Activated T-cell treated with anti-CD3 and anti-CD28 coated beads, Interleukin-2, amount 50 U/mL, for 4 hours (primary cell): ENCODE results near the gene ATP6V0A4. TPM values are rescaled to one million over a fixed set of nuclear protein-coding genes. Genes with fewer than 3 reads are reported as not detected.
A peak's percentile ranks its signal among the peaks of the same experiment; 100 is the strongest.
"Not testable (repeated sequence)": the region's sequence is repeated elsewhere in the genome, so short reads cannot be mapped to it uniquely, and the experiment has no call there.

Experiments used
- ATAC-seq, 2 donors: fragments of 200-7000 bp; cut with Tn5 transposase; one replicate each; pipeline ENCODE4 v1.10.0; 2021
- DNase-seq: peaks from one replicate; pipeline ENCODE4 v3.0.0-alpha.2; 2020
- H3K27me3 Mint-ChIP-seq: one replicate; pipeline ENCODE4 v1.8.0; 2021; ENCODE audit warnings: low read depth, mixed read lengths
- H3K36me3 Mint-ChIP-seq: one replicate; pipeline ENCODE4 v1.8.0; 2022; ENCODE audit warnings: mixed read lengths; ENCODE audit not compliant: insufficient read depth
- H3K4me1 Mint-ChIP-seq: one replicate; pipeline ENCODE4 v1.8.0; 2021; ENCODE audit warnings: low read depth, mixed read lengths
- H3K4me3 Mint-ChIP-seq: one replicate; pipeline ENCODE4 v1.8.0; 2021; ENCODE audit warnings: mild to moderate bottlenecking, moderate library complexity, mixed read lengths
- H3K9me3 Mint-ChIP-seq: one replicate; pipeline ENCODE4 v1.8.0; 2021; ENCODE audit warnings: mixed read lengths
- total RNA-seq, 3 donors: library from RNA; stranded (reverse); gene quantifications; one replicate each; pipeline ENCODE4 v1.2.1, GENCODE V29; 2021

ATP6V0A4 gene
- total RNA-seq, 3 donors from 2014 or later = not detected

DNA sequence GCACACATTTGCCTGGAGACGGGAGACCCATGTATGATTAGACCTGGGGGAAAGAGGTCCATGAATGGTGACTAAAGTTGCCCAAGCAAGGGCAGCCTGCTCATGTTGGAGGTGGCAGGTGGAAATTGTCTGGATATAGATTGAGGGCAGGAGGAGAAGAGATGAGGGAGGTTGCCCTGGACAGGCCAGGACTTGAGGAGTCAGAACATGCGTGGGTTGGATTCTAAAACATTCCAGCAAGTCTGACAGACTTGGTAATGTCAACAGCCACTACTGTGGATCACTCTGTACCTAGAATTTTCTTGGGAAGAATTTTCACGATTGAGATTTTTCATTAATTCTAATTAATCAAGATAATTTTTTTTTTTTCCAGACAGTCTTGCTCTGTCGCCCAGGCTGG lies 77.7 kb downstream of the ATP6V0A4 start:
- H3K27me3 Mint-ChIP-seq = peaks cover 6% of the 10 kb centered on the region
- peaks cover 8% of the 10 kb centered on the region for H3K4me1 Mint-ChIP-seq
- H3K4me3 Mint-ChIP-seq = no peak overlapping the region
- DNase-seq (no peak), ATAC-seq (no peak)
- no peaks in the 10 kb centered on the region for H3K9me3 Mint-ChIP-seq
- no peaks in the 10 kb centered on the region for H3K36me3 Mint-ChIP-seq

DNA sequence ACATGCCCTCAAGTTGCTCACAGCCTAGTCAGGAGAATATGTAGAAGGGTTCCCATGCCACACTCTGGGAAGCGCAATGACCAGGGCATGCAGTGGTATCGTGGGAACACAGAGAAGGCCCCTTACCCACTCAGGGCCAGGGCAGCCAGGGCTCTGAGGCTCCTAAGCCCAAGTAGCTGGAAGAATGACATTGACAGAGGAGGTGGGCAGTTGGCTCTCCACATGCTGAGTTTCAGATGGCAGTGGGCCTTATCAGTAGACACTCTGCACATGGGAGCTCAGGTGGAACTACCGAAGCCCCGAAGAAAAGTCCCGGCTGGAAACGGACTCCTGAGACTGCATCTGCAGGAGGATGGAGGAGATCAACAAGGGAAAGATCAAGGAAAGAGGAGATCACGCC lies 81.1 kb downstream of the ATP6V0A4 start:
- DNase-seq (no peak), ATAC-seq (no peak)
- Mint-ChIP-seq H3K4me1 (peaks cover 12% of the 10 kb centered on the region), H3K36me3 (no peaks in the 10 kb centered on the region), H3K4me3 (peak overlapping the region; percentile 30), H3K9me3 (no peaks in the 10 kb centered on the region), H3K27me3 (peaks cover 6% of the 10 kb centered on the region)

DNA sequence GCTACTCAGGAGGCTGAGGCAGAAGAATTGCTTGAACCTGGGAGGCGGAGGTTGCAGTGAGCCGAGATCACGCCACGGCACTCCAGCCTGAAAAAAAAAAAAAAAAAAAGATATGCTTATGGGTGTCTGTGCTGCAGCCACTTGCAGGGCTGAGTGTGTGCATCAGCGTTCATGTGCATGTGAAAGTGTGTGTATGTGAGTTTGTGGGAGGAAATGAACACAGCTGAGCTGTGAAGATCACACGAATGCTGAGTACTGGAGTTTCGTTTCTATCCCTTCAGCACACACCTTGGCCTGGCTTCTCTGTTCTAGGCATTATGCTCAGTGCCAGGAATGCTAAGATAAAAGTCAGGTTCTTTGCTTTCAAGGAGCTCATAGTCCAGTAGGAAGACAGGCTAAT lies 84.8 kb downstream of the ATP6V0A4 start:
- H3K27me3 Mint-ChIP-seq = peaks cover 6% of the 10 kb centered on the region
- ATAC-seq = no peak
- no peak for DNase-seq
- no peaks in the 10 kb centered on the region for H3K36me3 Mint-ChIP-seq
- no peak overlapping the region for H3K4me3 Mint-ChIP-seq
- H3K4me1 Mint-ChIP-seq = peaks cover 12% of the 10 kb centered on the region
- H3K9me3 Mint-ChIP-seq = no peaks in the 10 kb centered on the region

DNA sequence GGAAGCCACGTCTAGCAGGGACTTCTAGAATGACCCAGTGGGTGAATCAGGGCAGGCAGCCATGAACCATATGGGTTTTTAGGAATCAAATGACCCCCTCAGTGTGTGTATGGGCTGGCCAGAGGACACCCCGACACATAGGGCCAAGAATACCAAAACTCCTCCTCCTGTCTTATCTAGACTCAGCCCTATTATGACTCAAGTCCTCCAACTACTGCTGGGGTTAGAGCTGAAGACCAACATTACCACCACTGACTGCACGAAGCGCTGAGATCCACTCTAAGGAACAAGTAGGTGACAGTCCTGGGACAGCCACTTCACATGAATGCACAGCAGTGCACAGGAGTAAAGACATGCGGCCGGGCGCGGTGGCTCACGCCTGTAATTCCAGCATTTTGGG lies 85.3 kb downstream of the ATP6V0A4 start:
- DNase-seq (no peak), ATAC-seq (no peak)
- Mint-ChIP-seq H3K4me1 (peaks cover 9% of the 10 kb centered on the region), H3K9me3 (no peaks in the 10 kb centered on the region), H3K27me3 (peaks cover 6% of the 10 kb centered on the region), H3K36me3 (no peaks in the 10 kb centered on the region), H3K4me3 (no peak overlapping the region)

DNA sequence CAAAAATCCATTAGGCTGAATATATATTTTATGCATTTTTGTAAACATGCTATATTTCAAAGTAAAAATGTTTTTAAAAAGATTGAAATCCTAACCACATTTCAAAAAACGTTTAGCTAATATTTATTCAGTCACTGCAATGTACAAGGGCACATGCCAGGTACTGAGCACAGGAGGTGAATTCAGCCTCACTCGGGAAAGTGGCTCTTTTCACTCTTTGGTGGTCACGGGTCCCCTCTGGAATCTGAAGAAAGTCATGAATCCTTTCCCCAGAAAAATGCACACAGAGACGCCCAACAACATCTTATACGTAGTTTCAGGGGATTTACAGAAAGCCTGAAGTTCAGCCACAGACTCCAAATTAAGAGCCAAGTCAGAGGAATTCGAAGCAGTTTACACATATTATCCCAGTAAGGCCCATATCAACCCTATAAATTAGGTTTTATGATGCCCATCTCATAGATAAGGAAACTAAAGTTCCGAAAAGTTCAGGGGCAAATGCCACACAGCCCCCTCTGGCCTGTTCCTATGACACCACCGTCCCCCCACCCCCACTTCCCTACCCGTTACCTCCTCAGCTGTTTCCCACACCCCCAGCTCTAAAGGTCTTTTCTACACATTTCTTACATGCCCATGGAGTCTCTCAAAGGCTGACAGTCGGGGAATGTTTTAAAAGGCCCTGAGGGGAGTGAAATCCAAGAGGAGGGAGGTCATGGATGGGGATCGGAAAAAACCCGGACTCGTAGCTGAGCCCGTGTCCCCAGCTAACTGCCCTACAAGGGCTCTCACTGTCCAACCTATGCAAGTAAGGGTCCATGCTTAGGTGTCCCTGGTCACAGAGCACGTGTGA lies 87.2 kb downstream of the ATP6V0A4 start:
- DNase-seq = no peak
- Mint-ChIP-seq H3K27me3 (no peaks in the 10 kb centered on the region), H3K36me3 (no peaks in the 10 kb centered on the region), H3K9me3 (no peaks in the 10 kb centered on the region), H3K4me1 (peaks cover 4% of the 10 kb centered on the region), H3K4me3 (no peak overlapping the region)
- no peak for ATAC-seq

DNA sequence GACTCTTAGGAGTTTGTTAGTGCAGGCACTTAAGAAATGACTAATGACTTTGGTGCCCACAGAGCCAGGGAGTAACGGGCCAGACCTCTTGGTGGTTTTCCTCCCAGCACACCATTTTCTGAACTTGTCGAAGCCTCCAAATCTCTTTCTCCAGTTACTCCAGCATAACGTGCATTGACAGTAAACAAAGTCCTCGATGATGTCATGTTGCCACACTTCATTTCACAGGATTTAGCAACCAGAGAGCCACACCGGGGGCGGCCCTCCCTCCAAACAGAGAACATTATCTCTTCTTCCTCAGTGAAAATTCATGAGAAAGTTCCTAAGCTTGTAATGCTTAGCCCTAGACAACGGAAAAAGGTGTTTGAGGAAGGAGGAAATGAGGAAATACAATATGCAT lies 92.8 kb downstream of the ATP6V0A4 start:
- no peak for ATAC-seq
- no peaks in the 10 kb centered on the region for H3K4me1 Mint-ChIP-seq
- no peak overlapping the region for H3K4me3 Mint-ChIP-seq
- H3K27me3 Mint-ChIP-seq = no peaks in the 10 kb centered on the region
- no peak for DNase-seq
- H3K9me3 Mint-ChIP-seq = no peaks in the 10 kb centered on the region
- no peaks in the 10 kb centered on the region for H3K36me3 Mint-ChIP-seq

DNA sequence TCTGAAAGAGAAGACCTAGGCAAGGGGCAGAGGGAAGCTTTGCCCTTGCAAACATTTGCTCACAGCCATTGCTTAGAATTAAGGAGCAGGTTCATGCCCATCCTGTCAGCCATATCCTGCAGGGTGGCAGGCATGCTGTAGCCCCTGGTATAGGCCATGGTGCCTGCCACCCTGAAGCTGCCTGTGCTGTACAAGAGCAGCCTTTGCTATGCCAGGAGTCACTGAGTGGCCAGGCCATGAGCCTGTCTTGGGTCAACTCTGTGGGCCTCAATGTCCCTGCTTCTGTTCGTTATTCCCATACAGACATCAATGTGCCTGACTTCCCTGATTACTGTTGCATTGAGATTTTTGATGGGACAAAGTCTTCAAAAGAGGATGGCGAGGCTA lies 96.5 kb downstream of the ATP6V0A4 start:
- Mint-ChIP-seq H3K27me3 (peaks cover 4% of the 10 kb centered on the region), H3K36me3 (no peaks in the 10 kb centered on the region)
- DNase-seq = no peak

DNA sequence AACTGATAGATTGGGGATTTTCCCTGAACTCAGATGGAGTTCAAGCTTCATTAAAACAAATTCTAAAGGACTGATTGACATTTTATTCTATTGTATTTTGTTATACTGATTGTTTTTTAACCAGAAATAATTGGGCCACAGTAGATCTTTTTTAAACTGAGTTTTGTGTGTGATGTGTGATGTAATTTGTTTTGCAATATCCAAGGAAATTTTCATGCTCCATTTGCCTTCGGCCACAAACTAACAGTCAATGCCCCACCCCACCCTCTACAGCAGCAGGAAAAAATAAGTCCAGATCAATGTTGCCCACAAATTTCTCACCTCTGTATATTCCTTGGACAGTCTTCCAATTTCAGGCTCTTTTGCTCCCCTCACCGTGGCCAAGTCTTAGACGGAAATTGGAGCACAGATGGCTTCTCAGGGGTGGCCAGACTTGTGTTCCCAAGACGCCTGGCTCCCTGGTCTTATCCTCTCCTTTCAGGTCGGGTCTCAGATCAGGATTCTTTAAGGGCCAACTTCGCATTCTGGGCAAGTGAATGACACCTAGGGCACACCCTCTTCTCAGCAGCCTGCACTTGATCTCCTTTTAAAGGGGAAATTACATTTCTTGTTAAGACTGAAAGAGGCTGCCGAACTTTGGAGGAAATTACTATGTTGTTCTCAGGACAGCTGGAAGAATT lies 97.0 kb downstream of the ATP6V0A4 start, which contains the start of gene SVOPL:
TSS of gene SVOPL (minus strand) at position 506 of the 680 bp plus-strand sequence. CDS start 22,317 bp downstream, outside the sequence.
- DNase-seq (no peak), ATAC-seq (no peak)
- Mint-ChIP-seq H3K36me3 (no peaks in the 10 kb centered on the region), H3K9me3 (no peaks in the 10 kb centered on the region), H3K27me3 (peaks cover 4% of the 10 kb centered on the region), H3K4me1 (no peaks in the 10 kb centered on the region), H3K4me3 (no peak within 1 kb of the TSS)

More for the DNA sequence above, 96.5 kb downstream of the ATP6V0A4 start:
- no peak overlapping the region for H3K4me3 Mint-ChIP-seq
- H3K9me3 Mint-ChIP-seq = no peaks in the 10 kb centered on the region
- ATAC-seq = no peak
- no peaks in the 10 kb centered on the region for H3K4me1 Mint-ChIP-seq

DNA sequence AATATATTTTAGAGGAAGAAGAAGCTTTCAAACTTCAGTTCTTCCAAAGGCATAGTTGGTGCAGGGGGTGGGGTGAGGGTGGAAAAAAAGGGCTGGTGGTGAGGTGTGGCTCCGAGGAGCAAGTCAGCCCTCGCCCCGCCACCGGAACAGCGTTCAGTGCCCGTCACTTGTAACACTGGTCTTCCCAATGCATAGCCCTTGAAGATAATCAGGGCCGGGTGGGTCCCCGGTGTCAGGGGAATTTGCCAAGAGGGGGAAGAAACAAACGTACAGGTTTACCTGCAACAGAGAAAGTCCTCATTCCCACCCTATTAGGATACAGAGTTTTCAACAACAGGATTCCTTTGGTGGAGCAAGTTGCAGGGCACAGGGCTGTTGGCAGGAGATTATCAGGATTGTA lies 98.3 kb downstream of the ATP6V0A4 start:
- no peak overlapping the region for H3K4me3 Mint-ChIP-seq
- DNase-seq = no peak
- H3K36me3 Mint-ChIP-seq = no peaks in the 10 kb centered on the region
- no peaks in the 10 kb centered on the region for H3K4me1 Mint-ChIP-seq
- H3K27me3 Mint-ChIP-seq = peaks cover 4% of the 10 kb centered on the region
- ATAC-seq = no peak
- H3K9me3 Mint-ChIP-seq = no peaks in the 10 kb centered on the region

DNA sequence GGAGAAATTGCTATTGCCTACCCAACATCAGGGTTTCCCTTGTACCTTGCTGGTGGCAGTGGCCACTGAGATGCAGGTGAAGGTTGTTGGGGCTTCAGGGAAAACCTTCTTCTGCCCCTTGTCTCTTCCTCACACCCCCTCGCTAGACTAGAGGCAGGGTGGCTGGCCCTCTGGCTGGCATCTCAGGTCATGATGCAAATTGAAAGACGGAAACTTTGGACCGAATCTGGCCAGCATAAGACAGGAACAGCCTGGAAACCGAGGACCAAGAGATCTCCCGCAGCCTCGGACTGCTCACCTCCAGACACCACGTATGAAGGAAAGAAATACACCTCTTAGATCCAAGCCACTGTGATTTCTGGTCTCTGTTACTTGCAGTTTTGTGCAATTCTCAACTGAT lies 99.7 kb downstream of the ATP6V0A4 start:
- DNase-seq (no peak), ATAC-seq (no peak)
- H3K27me3 Mint-ChIP-seq = peaks cover 4% of the 10 kb centered on the region
- no peaks in the 10 kb centered on the region for H3K9me3 Mint-ChIP-seq
- H3K4me1 Mint-ChIP-seq = no peaks in the 10 kb centered on the region
- no peak overlapping the region for H3K4me3 Mint-ChIP-seq
- H3K36me3 Mint-ChIP-seq = no peaks in the 10 kb centered on the region

DNA sequence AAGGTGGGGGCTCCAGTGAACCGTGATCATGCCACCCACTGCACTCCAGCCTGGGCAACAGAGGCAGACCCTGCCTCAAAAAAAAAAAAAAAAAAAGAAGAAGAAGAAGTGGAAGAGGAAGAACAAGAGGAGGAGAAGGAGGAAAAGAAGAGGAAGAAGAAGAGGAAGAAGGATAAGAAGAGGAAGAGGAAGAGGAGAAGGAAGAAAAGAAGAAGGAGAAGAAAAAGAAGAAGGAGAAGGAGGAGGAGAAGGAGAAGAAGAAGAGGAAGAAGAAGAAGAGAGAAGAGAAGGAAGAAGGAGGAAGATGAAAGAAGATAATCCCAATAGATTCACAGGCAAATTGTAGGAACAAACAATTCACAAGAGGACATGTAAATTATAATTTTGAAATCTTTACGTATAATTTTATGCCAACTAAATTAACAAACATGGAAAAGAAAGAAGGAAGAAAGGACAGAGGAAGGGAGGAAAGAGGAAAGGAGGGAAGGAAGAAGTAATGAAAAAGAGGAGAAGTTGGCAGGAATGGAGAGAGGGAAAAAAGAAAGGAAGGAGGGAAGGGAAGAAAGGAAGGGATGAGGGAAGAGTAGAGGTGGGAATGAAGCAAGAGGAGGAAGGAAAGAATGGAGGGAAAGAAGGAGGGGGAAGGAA lies 100.3 kb downstream of the ATP6V0A4 start:
- ATAC-seq (no peak), DNase-seq (no peak)
- H3K36me3 Mint-ChIP-seq = no peaks in the 10 kb centered on the region
- no peaks in the 10 kb centered on the region for H3K9me3 Mint-ChIP-seq
- no peak overlapping the region for H3K4me3 Mint-ChIP-seq
- H3K27me3 Mint-ChIP-seq = peaks cover 4% of the 10 kb centered on the region
- no peaks in the 10 kb centered on the region for H3K4me1 Mint-ChIP-seq

DNA sequence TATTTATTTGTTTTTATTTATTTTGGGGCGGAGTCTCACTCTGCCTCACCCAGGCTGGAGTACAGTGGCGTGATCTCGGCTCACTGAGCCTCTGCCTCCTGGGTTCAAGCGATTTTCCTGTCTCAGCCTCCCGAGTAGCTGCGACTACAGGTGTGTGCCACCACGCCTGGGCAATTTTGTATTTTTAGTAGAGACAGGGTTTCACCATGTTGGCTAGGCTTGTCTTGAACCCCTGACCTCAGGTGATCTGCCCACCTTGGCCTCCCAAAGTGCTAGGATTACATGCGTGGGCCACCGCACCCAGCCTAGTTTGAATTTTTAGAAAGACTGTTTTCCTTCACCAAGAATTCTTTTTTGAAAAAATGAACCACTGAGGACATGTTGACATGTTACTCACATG lies 102.2 kb downstream of the ATP6V0A4 start:
- H3K36me3 Mint-ChIP-seq, H3K4me1 Mint-ChIP-seq, H3K27me3 Mint-ChIP-seq, H3K9me3 Mint-ChIP-seq, ATAC-seq, H3K4me3 Mint-ChIP-seq, DNase-seq: not testable (repeated sequence)

DNA sequence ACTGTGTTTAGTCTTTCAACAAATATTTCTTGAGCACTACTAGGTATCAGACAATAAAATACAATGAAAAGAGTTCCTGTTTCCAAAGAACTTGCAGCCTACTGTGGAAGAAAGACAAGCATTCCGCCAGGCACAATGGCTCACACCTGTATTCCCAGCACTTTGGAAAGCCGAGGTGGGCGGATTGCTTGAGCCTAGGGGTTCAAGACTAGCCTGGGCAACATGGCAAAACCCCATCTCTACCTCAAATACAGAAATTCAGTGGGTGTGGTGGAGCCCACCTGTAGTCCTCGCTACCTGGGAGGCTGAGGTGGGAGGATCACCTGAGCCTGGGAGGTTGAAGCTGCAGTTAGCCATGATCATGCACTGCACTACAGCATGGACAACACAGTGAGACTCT lies 102.9 kb downstream of the ATP6V0A4 start:
- no peak overlapping the region for H3K4me3 Mint-ChIP-seq
- ATAC-seq (no peak), DNase-seq (no peak)
- H3K9me3 Mint-ChIP-seq = no peaks in the 10 kb centered on the region
- H3K36me3 Mint-ChIP-seq = no peaks in the 10 kb centered on the region
- no peaks in the 10 kb centered on the region for H3K4me1 Mint-ChIP-seq
- H3K27me3 Mint-ChIP-seq = peaks cover 4% of the 10 kb centered on the region

DNA sequence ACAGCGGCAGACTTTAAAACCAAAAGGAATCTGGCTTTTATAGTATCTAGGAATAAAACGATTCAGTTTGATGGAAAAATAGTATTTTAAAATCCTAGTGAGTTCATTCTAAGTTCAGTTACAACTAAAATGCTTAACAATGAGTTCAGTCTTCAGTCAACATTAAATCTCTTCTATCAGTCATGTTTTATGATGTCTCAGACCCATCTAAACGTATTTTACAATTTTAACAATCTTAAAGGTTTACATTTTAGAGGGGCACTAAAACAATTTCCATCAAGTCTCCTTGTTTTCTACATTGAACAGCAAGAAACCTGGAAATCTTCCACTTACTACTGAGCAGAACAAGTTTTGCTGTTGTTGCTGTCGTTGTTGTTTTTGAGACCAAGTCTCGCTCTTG lies 106.8 kb downstream of the ATP6V0A4 start:
- ATAC-seq = no peak
- DNase-seq = no peak
- peaks cover 4% of the 10 kb centered on the region for H3K9me3 Mint-ChIP-seq
- no peaks in the 10 kb centered on the region for H3K4me1 Mint-ChIP-seq
- H3K4me3 Mint-ChIP-seq = no peak overlapping the region
- H3K27me3 Mint-ChIP-seq = peaks cover 8% of the 10 kb centered on the region
- no peaks in the 10 kb centered on the region for H3K36me3 Mint-ChIP-seq
